DMS153 (cell line): ENCODE data around the gene CETP.

Source experiments
- DNase-seq: peaks from one replicate; lab custom pipeline; 2025; lab: John Stamatoyannopoulos, UW

CETP gene

DNA sequence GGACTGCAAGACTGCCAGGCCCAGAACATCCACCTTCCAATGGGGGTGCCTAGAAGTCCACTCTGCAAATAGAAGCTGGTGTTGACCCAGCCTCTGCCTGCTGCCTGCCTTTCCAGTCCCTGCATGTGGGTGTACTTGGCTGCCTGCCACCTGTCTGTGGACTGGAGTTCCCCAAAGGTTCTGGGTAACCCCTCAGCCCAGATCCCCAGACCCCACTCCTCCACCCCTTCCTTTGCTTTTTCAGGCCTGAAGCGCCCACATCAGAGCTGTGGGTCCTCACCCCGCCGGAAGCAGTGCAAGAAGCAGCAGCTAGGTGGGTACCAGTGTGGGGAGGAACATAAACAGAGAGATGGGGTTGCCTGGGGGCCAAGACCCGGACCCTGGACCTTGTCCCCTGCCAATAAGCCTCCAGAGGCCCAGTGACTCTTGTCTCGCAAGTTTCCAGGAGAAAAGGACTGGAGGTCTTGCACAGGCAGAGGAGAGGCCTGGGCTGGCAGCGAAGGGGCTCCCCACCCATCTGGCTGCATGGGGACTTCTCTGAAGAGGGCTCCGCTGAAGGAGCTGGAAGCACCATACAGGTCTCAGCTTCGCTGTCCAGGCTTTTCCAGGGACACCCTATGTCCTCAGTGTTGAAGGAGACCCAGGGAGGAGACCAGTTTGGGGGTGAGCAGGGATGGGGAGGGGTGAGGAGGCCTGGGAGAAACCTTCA lies 61.9 kb downstream of the CETP start:
- DNase-seq, result no peak

DNA sequence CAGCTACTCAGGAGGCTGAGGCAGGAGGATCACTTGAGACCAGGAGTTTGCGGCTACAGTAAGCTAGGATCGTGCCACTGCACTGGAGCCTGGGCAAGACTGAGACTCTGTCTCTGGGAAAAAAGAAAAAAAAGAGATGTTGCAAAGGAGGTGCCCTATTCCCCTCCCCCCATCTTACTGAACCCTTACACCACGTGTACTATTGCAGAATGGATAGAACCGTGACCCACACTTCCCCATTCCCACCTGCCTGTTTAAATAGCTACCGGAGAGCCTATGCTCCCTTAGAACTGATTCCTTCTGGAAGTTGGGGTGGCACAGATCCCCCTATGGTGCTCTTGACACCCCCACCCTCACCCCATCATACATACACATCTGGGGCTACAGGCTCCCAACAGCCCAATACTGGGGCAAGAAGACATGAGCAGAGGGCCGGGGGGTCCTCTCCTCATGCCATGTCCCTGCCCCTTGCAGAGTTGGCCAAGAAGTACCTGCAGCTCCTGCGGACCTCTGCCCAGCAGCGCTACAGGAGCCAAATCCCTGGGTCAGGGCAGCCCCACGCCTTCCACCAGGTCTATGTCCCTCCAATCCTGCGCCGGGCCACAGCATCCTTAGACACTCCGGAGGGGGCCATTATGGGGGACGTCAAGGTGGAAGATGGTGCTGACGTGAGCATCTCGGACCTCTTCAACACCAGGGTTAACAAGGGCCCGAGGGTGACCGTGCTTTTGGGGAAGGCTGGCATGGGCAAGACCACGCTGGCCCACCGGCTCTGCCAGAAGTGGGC lies 63.3 kb downstream of the CETP start:
- no peak for DNase-seq

DNA sequence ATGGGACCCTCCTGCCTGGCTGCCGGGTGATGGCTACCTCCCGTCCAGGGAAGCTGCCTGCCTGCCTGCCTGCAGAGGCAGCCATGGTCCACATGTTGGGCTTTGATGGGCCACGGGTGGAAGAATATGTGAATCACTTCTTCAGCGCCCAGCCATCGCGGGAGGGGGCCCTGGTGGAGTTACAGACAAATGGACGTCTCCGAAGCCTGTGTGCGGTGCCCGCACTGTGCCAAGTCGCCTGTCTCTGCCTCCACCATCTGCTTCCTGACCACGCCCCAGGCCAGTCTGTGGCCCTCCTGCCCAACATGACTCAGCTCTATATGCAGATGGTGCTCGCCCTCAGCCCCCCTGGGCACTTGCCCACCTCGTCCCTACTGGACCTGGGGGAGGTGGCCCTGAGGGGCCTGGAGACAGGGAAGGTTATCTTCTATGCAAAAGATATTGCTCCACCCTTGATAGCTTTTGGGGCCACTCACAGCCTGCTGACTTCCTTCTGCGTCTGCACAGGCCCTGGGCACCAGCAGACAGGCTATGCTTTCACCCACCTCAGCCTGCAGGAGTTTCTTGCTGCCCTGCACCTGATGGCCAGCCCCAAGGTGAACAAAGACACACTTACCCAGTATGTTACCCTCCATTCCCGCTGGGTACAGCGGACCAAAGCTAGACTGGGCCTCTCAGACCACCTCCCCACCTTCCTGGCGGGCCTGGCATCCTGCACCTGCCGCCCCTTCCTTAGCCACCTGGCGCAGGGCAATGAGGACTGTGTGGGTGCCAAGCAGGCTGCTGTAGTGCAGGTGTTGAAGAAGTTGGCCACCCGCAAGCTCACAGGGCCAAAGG lies 64.4 kb downstream of the CETP start:
- no peak for DNase-seq

DNA sequence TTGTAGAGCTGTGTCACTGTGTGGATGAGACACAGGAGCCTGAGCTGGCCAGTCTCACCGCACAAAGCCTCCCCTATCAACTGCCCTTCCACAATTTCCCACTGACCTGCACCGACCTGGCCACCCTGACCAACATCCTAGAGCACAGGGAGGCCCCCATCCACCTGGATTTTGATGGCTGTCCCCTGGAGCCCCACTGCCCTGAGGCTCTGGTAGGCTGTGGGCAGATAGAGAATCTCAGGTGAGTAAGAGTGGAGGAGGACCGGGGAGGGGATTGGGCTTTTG lies 65.0 kb downstream of the CETP start:
- DNase-seq, result no peak

DNA sequence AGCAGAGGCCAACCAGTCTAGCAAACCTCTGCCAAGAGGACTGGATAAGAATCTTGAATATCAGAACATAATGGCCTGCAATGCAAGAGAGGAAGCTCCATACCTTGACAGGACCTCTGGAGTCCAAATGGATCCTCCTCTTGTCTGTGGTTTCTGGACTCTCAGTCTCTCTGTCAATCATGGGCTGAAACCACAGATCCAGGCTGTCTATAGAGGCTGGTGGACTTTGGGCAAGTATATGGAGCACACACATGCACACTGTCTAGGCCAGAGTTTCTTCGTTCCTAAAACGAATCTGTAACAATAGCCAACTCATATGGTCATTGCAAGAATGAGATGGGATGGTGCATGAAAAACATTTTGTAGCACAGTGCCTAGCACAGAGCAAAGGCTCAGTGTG lies 65.3 kb downstream of the CETP start:
- no peak for DNase-seq

DNA sequence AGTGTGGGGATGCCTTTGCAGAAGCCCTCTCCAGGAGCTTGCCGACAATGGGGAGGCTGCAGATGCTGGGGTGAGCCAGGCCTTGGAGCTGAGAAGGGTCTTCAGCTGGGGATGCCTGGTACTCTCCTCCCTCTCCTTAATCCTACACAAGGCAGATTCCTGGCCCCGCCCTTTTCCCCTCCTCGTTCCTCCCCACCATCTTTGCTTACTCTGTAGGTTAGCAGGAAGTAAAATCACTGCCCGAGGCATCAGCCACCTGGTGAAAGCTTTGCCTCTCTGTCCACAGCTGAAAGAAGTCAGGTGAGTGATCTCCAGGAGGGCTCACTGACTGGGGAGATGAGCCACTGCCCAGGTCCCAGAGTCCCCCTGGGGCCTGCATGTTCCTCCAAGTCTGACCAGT lies 66.3 kb downstream of the CETP start:
- DNase-seq, result no peak

DNA sequence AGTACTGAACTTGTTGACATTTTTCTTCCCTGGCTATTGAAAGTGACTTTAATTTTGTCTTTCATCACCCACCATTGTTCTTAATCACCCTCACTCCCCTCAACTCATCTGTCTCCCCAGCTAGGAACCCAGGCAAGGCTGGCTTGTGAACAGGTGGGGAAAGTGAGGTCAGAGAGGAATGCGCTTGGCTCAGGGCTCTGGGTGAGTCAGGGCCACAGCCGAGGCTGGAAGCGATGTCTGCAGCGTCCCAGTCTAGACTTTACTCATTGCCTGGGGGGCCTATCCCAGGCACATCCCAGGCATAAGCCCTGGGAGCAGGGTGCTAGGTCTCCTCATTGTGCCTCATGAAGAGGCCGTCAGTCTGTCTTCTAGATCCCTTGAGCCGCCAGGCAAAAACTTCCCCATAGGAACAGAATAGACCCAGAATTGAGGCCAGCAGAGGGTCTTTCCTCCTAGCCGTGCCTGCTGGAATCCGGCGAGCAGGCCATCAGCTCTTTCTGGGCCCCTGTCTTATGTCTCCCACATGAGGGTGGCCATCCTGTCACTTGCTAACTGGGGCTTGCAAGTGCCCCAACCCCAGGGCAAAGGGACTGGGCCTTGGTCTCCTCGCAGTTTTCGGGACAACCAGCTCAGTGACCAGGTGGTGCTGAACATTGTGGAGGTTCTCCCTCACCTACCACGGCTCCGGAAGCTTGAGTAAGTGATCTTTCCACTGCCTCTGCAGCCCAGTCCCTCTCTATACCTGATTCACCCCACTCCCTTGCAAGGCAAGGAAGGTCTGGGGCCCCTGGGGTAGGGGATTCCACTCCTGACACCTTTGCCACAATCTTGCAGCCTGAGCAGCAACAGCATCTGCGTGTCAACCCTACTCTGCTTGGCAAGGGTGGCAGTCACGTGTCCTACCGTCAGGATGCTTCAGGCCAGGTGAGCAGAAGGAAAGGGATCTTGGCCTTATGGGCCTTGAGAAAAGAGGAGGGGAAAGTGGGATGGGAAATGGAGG lies 67.7 kb downstream of the CETP start:
- DNase-seq, result no peak

DNA sequence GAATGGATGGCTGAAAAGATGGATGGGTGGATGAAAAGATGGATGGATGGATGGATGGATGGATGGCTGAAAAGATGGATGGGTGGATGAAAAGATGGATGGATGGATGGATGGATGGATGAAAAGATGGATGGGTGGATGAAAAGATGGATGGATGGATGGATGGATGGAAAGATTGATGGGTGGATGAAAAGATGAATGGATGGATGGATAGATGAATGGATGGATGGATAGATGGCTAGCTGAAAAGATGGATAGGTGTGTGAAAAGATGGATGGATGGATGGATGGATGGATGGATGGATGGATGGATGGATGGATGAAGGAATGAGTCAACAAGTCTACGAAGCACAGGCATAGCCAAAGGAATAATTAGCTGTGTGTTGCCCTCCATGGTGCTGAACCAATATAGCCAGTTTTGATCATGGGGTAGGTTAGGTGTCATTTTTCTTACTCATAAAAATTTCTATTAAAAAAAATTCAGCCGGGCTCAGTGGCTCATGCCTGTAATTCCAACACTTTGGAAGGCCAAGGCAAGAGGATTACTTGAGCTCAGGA lies 68.7 kb downstream of the CETP start:
- no peak for DNase-seq

DNA sequence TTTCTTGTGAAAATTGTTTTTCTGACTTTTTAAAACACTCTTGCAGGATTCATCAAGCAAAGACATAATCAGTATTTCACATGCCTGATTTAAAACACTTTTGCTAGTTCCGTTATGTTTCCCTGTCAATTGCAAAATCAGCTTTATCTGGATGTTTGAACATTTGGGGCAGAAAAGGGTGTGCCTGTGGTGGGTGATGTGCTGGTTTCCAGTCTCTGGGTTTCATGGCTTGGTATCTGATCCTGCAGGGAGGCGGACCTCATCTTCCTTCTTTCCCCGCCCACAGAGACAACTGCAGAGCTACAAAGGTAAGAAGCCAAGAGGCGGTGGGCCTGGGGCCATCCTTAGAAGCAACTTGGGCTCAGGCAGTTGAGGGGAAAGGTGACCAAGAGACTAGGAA lies 69.4 kb downstream of the CETP start:
- DNase-seq, result no peak

DNA sequence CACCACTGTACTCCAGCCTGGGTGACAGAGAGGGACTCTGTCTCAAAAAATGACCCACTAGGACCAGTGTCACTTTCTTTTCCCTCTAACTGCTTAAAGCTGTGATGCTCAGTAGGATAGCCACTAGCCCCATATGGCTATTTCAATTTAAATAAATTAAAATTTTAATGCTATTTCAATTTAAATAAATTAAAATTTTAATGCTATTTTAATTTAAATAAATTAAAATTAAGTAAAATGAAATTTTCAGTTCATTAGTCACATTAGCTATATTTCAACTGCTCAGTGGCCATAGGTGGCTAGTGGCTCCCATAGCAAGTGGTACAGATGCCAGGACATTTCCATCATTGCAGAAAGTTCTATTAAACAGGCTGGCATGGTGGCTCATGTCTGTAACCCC lies 70.6 kb downstream of the CETP start:
- no peak for DNase-seq

DNA sequence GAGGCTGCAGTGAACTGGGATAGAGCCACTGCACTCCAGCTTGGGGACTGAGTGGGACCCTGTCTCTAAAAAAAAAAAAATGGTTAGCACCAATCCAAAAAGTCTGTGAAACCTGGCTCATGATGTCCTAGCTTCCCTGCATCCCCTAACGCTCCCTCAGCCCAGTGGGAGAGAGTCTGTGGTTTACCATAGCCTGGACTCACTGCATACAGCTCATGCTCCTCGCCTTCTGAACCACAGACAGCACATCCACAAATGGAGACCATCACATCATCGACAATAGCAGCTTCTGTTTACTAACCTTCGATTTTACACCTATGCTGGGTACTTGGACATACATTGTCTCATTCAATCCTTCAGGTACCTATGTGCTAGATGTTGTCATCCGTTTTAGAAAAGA lies 71.2 kb downstream of the CETP start:
- no peak for DNase-seq
